GM04503 (cell line): Measurements from ENCODE around the gene TMEM212.
"Not testable (repeated sequence)": the region's sequence is repeated elsewhere in the genome, so short reads cannot be mapped to it uniquely, and the experiment has no call there.

Experiments used
- DNase-seq: peaks from one replicate; pipeline ENCODE4 v3.0.0-alpha.2; 2012; ENCODE audit warnings: low read depth

TMEM212 gene

DNA sequence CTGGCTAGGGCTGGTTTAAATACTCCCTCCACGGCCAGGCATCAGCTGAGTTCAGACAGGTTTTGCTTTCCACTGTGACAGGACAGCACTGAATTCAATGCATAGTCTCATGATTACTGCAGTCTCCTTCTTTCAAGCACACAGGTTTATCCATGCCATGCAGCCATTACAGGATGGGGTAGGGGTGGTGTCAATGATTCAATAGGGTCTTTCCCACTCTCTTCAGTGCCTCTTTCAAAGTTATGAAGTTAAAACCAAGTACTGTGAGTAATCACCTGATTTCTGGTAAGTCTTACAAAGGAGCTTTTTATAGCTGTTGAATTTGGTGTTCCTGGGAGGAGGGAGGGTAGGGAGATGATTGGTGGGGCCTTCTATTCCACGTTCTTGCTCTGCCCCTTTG lies 47.2 kb downstream of the TMEM212 start:
- DNase-seq = no peak

DNA sequence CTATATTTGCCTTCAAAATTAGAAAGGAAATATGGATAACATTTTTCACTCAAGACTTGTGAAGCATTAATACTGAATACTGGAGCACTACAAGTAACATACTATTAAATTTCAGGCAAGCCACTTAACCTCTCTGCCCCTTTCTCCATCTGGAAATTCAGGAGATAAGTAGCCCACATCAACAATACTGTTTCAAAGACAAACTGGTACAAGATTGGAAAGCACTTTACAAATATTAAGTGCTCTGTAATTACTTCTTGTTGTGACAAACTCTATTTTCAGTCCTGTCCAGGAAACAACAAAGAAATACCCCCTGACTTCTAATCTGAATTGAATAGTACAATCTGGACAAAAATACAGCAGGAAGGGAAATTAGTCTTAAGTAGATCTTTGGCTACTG lies 49.3 kb downstream of the TMEM212 start:
- DNase-seq = no peak

DNA sequence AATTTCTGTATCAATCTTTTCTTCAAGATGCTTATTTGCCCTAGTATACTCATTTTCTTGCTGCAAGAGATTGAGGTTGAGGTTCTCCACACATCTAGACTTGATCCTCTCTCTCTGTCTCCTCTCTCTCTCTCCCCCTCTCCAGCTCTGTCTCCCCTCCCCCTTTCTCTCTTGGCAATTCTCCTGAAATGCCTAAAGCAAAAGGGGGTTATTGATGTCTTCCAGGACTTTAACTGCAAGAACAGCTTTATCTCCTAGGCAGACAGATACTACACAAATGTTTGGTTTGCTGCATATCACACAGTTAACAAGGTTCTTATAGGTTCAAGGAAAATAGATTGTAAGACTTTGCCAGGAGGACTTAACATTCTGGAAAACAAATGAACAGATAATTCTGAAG lies 52.1 kb downstream of the TMEM212 start:
- DNase-seq = no peak

DNA sequence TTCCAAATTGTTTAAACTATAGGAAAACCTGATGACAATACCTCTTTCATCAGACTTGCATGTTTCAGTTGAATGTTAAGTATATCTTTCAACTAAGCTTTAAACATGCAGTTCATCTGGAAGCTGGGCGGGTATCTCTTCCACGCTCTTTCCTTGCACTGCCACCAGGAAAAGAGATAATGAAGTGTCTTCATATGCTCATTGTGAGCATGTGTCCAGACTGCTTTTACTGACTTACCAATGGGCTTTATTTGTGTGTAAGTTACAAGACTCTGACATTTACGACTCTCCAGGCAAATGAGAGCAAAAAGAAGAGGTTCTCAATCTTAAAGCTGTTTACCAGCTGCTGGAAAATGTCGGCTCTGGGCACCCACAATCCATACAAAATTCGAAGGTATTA lies 52.8 kb downstream of the TMEM212 start:
- DNase-seq = no peak

DNA sequence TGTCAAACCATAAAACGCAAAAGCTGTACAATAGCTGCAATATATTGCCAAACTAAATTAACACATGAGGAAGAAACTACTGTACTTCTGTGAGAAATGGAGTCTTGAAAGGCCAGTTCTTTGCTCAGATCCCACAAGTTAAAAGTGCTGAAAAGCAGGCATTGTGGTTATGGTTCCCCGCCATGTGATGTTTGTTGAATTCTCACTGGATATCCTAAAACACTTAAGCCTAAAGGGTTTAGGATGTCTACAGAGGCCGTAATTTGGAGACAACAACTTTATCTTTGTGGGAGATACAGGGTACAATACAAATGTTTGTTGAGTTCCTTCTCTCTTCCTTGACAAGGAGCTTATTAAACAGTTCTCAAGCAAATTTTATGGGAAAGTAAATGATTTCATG lies 53.2 kb downstream of the TMEM212 start:
- DNase-seq = no peak

DNA sequence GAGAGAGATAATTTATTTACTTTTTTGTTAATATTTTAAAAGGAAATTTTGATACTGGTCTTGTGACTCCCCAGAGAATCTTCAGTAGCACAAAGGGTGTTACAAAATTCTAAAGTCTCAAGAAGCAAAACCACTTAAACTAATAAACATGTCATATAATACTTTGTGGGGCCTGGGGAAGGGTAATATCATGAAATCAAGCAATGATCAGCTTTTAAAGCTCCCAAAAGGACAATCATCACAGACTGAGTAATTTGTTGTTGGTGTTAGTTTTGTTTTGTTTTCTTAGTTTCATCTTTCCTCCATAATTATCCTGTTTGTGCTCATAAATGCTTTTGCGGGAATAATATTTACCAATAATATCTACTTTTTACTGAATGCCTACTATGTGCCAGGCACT lies 55.0 kb downstream of the TMEM212 start:
- DNase-seq = no peak

DNA sequence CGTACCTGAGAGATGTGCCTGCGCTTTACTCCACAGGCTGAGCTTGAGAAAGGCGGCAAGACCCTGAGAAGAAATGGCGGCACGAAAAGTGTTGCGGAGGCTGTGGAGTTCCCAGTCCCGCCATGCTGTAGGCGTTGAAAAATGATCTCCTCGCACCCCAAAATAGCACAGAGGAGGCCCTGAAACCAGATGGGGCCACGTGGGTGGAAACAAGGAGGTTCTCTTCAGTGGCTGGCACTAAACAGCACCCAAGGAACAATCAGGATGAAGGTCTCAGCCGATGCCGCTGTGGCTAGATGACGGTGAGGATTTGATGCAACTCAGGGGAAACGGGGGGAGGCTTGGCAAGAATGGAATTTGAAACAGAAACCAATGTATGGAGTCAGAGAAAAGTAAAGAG lies 57.3 kb downstream of the TMEM212 start:
- DNase-seq = no peak

DNA sequence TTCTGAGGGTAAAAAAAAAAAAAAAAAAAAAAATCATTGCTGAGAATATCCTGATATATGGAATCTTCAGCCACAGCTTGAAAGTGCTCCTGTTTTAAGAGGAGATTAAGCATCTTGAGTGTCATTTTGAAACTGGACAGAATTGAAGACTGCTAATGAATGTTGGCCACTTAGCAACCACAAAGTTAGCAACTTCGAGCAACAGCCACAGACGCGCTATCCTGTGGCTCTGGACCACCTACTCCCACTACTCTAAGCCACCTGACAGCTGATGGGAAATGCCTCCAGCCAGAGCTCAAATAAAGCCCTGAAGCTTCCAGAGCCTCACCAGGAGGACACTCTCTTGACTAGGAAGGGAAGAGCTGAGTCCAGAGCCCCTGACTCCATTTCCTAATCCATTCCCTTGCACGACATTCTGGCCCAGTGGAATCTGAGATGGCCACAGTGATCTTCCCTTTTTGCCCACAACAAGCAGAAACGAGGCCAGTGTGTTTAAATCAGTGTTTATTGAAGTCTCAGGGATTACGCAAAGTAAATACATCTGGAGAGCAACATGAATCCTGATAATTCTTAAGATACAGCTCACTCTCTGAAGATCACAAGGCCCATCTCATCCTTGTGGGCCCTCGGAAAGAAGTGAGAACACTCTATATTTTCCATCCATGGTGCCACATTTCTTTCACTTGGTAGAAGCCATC lies 58.6 kb downstream of the TMEM212 start:
- no peak for DNase-seq

DNA sequence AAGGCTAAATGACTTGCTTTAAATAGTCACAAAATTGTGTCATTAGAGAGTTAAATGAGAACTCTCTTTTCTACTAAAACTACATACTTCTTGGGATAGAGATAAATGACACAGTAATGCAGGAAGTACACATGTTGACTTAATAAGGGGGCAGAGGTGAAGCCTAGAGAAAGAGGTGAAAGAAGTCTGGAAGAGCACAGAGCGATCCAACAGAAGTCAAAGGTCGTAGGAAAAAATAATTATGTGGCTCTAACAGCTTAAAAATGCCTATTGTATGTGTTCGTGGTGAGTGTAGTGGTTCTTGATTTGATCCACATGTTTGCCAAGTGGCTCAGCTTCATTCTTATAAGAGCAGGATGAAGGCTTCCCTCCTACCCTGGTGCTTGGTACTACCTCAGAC lies 61.7 kb downstream of the TMEM212 start:
- no peak for DNase-seq

DNA sequence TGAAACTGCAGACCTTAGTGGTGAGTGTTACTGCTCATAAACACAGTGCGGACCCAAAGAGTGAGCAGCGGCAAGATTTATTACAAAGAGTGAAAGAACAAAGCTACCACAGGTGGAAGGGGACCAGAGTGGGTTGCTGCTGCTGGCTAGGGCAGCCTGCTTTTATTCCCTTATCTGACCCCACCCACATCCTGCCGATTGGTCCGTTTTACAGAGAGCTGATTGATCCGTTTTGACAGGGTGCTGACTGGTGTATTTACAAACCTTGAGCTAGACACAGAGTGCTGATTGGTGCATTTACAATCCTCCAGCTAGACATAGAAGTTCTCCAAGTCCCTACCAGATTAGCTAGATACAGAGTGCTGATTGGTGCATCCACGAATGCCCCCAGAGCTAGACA lies 63.4 kb downstream of the TMEM212 start:
- DNase-seq = not testable (repeated sequence)

DNA sequence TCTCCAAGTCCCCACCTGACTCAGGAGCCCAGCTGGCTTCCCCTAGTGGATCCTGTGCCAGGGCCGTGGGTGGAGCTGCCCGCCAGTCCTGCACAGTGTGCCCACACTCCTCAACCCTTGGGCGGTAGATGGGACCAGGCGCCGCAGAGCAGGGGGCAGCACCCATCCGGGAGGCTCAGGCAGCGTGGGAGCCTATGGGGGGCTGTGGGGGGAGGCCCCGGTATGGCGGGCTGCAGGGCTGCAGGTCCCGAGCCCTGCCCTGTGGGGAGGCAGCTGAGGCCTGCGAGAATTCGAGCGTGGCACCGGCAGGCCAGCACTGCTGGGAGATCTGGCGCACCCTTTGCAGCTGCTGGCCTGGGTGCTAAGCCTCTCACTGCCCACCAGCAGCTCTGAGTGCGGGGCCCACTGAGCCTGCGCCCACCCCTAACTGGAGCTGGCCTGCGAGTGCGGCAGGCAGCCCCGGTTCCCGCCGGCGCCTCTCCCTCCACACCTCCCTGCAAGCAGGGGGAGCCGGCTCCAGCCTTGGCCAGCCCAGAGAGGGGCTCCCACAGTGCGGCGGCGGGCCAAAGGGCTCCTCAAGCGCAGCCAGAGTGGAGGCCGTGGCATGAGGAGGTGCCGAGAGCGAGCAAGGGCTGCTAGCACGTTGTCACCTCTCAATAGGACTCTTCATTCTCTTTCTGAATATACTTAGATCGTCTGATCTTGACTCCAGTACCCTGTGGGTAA lies 64.0 kb downstream of the TMEM212 start:
- no peak for DNase-seq

DNA sequence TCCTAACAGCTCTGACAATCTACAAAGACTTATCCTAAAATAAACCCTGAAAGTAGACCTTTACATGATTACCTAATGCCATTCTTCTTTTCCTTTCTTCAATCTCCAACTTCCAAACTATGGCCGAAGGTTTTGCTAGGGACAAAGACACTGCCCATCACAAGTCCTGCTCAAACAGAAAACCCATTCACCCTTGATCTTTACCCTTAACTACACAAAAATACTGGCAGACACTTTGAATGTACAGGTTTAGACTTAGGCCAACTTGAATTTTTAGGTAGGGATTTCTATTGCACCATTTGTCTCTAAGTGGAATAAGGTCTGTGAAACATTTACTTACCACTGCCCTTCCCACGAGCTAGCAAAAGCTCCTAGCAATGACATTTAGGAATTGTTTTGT lies 64.6 kb downstream of the TMEM212 start:
- no peak for DNase-seq

DNA sequence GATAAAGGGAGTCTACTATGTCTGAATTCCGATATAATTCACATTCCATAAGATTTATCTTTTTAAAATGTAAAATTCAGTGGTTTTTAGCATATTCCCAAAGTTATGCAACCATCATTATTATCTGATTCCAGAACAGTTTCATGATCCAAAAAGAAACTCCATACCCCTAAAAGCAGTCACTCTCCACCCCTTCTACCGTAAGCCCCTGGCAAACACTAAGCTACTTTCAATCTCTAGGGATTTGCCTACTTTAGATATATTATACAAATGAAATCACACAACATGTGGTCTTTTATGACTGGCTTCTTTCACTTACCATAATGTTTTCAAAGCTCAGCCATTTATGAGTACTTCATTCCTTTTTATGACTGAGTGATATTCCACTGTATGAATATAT lies 65.6 kb downstream of the TMEM212 start:
- no peak for DNase-seq
